ENCODE data around the gene CUEDC2.

Gene CUEDC2

GRCh38 chr10:102405108-102405571, 27.2 kb downstream of the CUEDC2 start:
- H3K4me3 ChIP-seq (ENCODE audit: low read length): no peak overlapping the region
- no peak for TF ChIP-seq ZNF274 (IDR thresholded peaks at IDR 0.05; ENCODE audit: low read depth, low read length)

- no peak overlapping the region for H3K4me3 ChIP-seq (ENCODE audit: low read length)
- no peak for TF ChIP-seq ZNF274 (IDR thresholded peaks at IDR 0.05; ENCODE audit: low read depth, low read length)
These were observed 27.8 kb downstream of the CUEDC2 start for GRCh38 chr10:102404361-102405107.

- TF ChIP-seq ZNF274 (IDR thresholded peaks at IDR 0.05; ENCODE audit: low read depth, low read length): no peak
These were observed 29.3 kb downstream of the CUEDC2 start for GRCh38 chr10:102403115-102403514.

GRCh38 chr10:102402512-102402896, 29.9 kb downstream of the CUEDC2 start:
- TF ChIP-seq ZNF274 (IDR thresholded peaks at IDR 0.05; ENCODE audit: low read depth, low read length): no peak
- no peak overlapping the region for H3K4me3 ChIP-seq (ENCODE audit: low read length)

More at GRCh38 chr10:102403115-102403514, 29.3 kb downstream of the CUEDC2 start:
- H3K4me3 ChIP-seq (ENCODE audit: low read length): no peak overlapping the region

- H3K4me3 ChIP-seq (ENCODE audit: low read length): no peak overlapping the region
- no peak for TF ChIP-seq ZNF274 (IDR thresholded peaks at IDR 0.05; ENCODE audit: low read depth, low read length)
These were observed 30.5 kb downstream of the CUEDC2 start for GRCh38 chr10:102401735-102402511.

GRCh38 chr10:102401342-102401654, 31.1 kb downstream of the CUEDC2 start:
- no peak overlapping the region for H3K4me3 ChIP-seq (ENCODE audit: low read length)
- no peak for TF ChIP-seq ZNF274 (IDR thresholded peaks at IDR 0.05; ENCODE audit: low read depth, low read length)

- no peak for TF ChIP-seq ZNF274 (IDR thresholded peaks at IDR 0.05; ENCODE audit: low read depth, low read length)
- H3K4me3 ChIP-seq (ENCODE audit: low read length): no peak overlapping the region
These were observed 31.6 kb downstream of the CUEDC2 start for GRCh38 chr10:102400598-102401341.

GRCh38 chr10:102400076-102400475, 32.3 kb downstream of the CUEDC2 start:
- no peak for TF ChIP-seq ZNF274 (IDR thresholded peaks at IDR 0.05; ENCODE audit: low read depth, low read length)
- no peak overlapping the region; the same call in 1 of the 2 replicates for H3K4me3 ChIP-seq (ENCODE audit: low read length)

- TF ChIP-seq ZNF274 (IDR thresholded peaks at IDR 0.05; ENCODE audit: low read depth, low read length): no peak
- H3K4me3 ChIP-seq (ENCODE audit: low read length): peak overlapping the region; percentile 36; the same call in 1 of the 2 replicates
These were observed 33.0 kb downstream of the CUEDC2 start for GRCh38 chr10:102399217-102400021.

- peak overlapping the region; percentile 36; the same call in 1 of the 2 replicates for H3K4me3 ChIP-seq (ENCODE audit: low read length)
- no peak for TF ChIP-seq ZNF274 (IDR thresholded peaks at IDR 0.05; ENCODE audit: low read depth, low read length)
These were observed 34.0 kb downstream of the CUEDC2 start for GRCh38 chr10:102398172-102399020.

GRCh38 chr10:102397222-102398171, 34.9 kb downstream of the CUEDC2 start:
- no peak for TF ChIP-seq ZNF274 (IDR thresholded peaks at IDR 0.05; ENCODE audit: low read depth, low read length)
- peak overlapping the region; percentile 79; the same call in 1 of the 2 replicates for H3K4me3 ChIP-seq (ENCODE audit: low read length)

- no peak for TF ChIP-seq ZNF274 (IDR thresholded peaks at IDR 0.05; ENCODE audit: low read depth, low read length)
- H3K4me3 ChIP-seq (ENCODE audit: low read length): peak overlapping the region; percentile 79
These were observed 35.6 kb downstream of the CUEDC2 start for GRCh38 chr10:102396730-102397151.
